Natural killer cell (primary cell): ENCODE data around the gene RETREG1. TPM values are rescaled to one million over a fixed set of nuclear protein-coding genes. Genes with fewer than 3 reads are reported as not detected.

Source experiments
- ATAC-seq, 3 donors: fragments of 150-1000 bp in 2 of 3; fragments of 200-7000 bp in 1 of 3; cut with Tn5 transposase; 1 replicate in 1 of 3; 2 replicates in 2 of 3; pipeline ENCODE4 v1.10.0; 2021; ENCODE audit warnings: mild to moderate bottlenecking in 2 of 3, moderate library complexity in 2 of 3
- DNase-seq, 2 donors: peaks; one replicate each; pipeline versions ENCODE4 v3.0.0 to v3.0.0-alpha.2; 2013 to 2021; ENCODE audit warnings: mixed read lengths in 1 of 2
- H3K27ac ChIP-seq: one replicate; pipeline ENCODE4 v1.5.1; 2013; ENCODE audit warnings: mild to moderate bottlenecking, low read length
- H3K27me3 ChIP-seq: one replicate; pipeline ENCODE4 v1.6.1; 2013; ENCODE audit warnings: low read length; ENCODE audit not compliant: control insufficient read depth, insufficient read depth
- H3K36me3 ChIP-seq: one replicate; pipeline ENCODE4 v1.6.1; 2013; ENCODE audit warnings: low read length; ENCODE audit not compliant: control insufficient read depth, insufficient read depth
- H3K4me1 ChIP-seq: one replicate; pipeline ENCODE4 v1.6.1; 2013; ENCODE audit warnings: low read length; ENCODE audit not compliant: control insufficient read depth, insufficient read depth
- H3K4me3 ChIP-seq: one replicate; pipeline ENCODE4 v1.5.1; 2013; ENCODE audit warnings: low read length
- H3K9me3 ChIP-seq: one replicate; pipeline ENCODE4 v1.6.1; 2013; ENCODE audit warnings: low read length; ENCODE audit not compliant: control insufficient read depth, insufficient read depth
- H3K27ac Mint-ChIP-seq, 2 donors: one replicate each; pipeline ENCODE4 v1.8.0; 2022; ENCODE audit warnings: mild to moderate bottlenecking in 2 of 2, mixed read lengths in 2 of 2, moderate library complexity in 1 of 2
- H3K27me3 Mint-ChIP-seq, 2 donors: one replicate each; pipeline ENCODE4 v1.8.0; 2022; ENCODE audit warnings: low read depth in 2 of 2, mixed read lengths in 2 of 2
- H3K36me3 Mint-ChIP-seq: one replicate; pipeline ENCODE4 v1.8.0; 2022; ENCODE audit warnings: mixed read lengths
- H3K4me1 Mint-ChIP-seq, 2 donors: one replicate each; pipeline ENCODE4 v1.8.0; 2022; ENCODE audit warnings: mixed read lengths in 2 of 2
- H3K4me3 Mint-ChIP-seq: one replicate; pipeline ENCODE4 v1.8.0; 2022; ENCODE audit warnings: mild to moderate bottlenecking, moderate library complexity, mixed read lengths
- H3K9me3 Mint-ChIP-seq, 2 donors: one replicate each; pipeline ENCODE4 v1.8.0; 2022; ENCODE audit warnings: mixed read lengths in 2 of 2
- CTCF ChIP-seq: fragments of 200-600 bp; IDR thresholded peaks from one replicate; pipeline ENCODE4 v1.8.0; 2022; ENCODE audit warnings: antibody characterized with exemption
- WGBS: methylation state at CpG from one replicate; pipeline ENCODE4 v1.1.7; 2013; ENCODE audit warnings: missing lambda C conversion rate; ENCODE audit not compliant: insufficient coverage; 5-methylcytosine and 5-hydroxymethylcytosine counted together
- intact Hi-C: fragments of 100-400 bp; cut with micrococcal nuclease; formaldehyde crosslinking; loops from one replicate; pipeline ENCODE4 v1.14.2; 2022
- total RNA-seq, 4 donors: library from RNA; stranded (reverse); fragments of 120-200 nt in 1 of 4; gene quantifications; one replicate each; pipeline versions ENCODE4 v1.2.3 to v1.2.4, GENCODE V29; 2013 to 2022

RETREG1 gene
- total RNA-seq, 3 donors from 2014 or later (not counting 1 experiment from before 2014, with no cell fraction given), result 2.1 to 4.5 (median 3.3) TPM

- Histone ChIP-seq H3K27me3 (no peaks in the 10 kb centered on the region), H3K27ac (no peak overlapping the region), H3K36me3 (no peaks in the 10 kb centered on the region), H3K4me1 (no peaks in the 10 kb centered on the region), H3K9me3 (peaks cover 2% of the 10 kb centered on the region), H3K4me3 (no peak overlapping the region)
- no peak for TF ChIP-seq CTCF
- H3K27me3 Mint-ChIP-seq, result no peaks in the 10 kb centered on the region
- peaks cover 11 to 12% of the 10 kb centered on the region in 2 donors for H3K9me3 Mint-ChIP-seq
- H3K4me1 Mint-ChIP-seq, result no peaks in the 10 kb centered on the region
- no peak overlapping the region for H3K27ac Mint-ChIP-seq
- DNase-seq (peak in 1 of 2 donors; percentile 32), ATAC-seq (no peak)
- intact Hi-C loops, result no loop called here
- H3K4me3 Mint-ChIP-seq, result no peak overlapping the region
- H3K36me3 Mint-ChIP-seq, result no peaks in the 10 kb centered on the region
- WGBS, result 85% methylated on average over 11 of the region's 11 CpGs
Observed at GRCh38 chr5:16644301-16644889, 27.6 kb upstream of the RETREG1 start.

GRCh38 chr5:16642867-16643266, 26.1 kb upstream of the RETREG1 start:
- H3K27me3 Mint-ChIP-seq, result no peaks in the 10 kb centered on the region
- DNase-seq (no peak), ATAC-seq (no peak)
- Histone ChIP-seq H3K4me1 (no peaks in the 10 kb centered on the region), H3K36me3 (no peaks in the 10 kb centered on the region), H3K27me3 (no peaks in the 10 kb centered on the region), H3K9me3 (peaks cover 2% of the 10 kb centered on the region), H3K27ac (no peak overlapping the region), H3K4me3 (no peak overlapping the region)
- no peak overlapping the region for H3K4me3 Mint-ChIP-seq
- peaks cover 12 to 16% of the 10 kb centered on the region in 2 donors for H3K9me3 Mint-ChIP-seq
- WGBS, result 100% methylated on average over 2 of the region's 2 CpGs
- H3K36me3 Mint-ChIP-seq, result no peaks in the 10 kb centered on the region
- TF ChIP-seq CTCF, result no peak
- H3K27ac Mint-ChIP-seq, result no peak overlapping the region
- no peaks in the 10 kb centered on the region for H3K4me1 Mint-ChIP-seq
- intact Hi-C loops, result no loop called here

GRCh38 chr5:16639206-16639605, 22.4 kb upstream of the RETREG1 start:
- no peaks in the 10 kb centered on the region for H3K4me1 Mint-ChIP-seq
- no peaks in the 10 kb centered on the region for H3K4me1 ChIP-seq
- H3K36me3 ChIP-seq, result no peaks in the 10 kb centered on the region
- H3K4me3 Mint-ChIP-seq, result no peak overlapping the region
- no peaks in the 10 kb centered on the region for H3K27me3 ChIP-seq
- 94% methylated on average over 4 of the region's 4 CpGs for WGBS
- DNase-seq (no peak), ATAC-seq (no peak)
- peaks cover 4 to 11% of the 10 kb centered on the region in 2 donors for H3K9me3 Mint-ChIP-seq
- intact Hi-C loops, result no loop called here
- H3K4me3 ChIP-seq, result no peak overlapping the region
- no peak overlapping the region for H3K27ac Mint-ChIP-seq
- TF ChIP-seq CTCF, result no peak
- peaks cover 2% of the 10 kb centered on the region for H3K9me3 ChIP-seq
- H3K27ac ChIP-seq, result no peak overlapping the region
- H3K36me3 Mint-ChIP-seq, result no peaks in the 10 kb centered on the region
- H3K27me3 Mint-ChIP-seq, result no peaks in the 10 kb centered on the region

GRCh38 chr5:16628376-16628775, 11.6 kb upstream of the RETREG1 start:
- Histone ChIP-seq H3K27ac (no peak overlapping the region), H3K27me3 (no peaks in the 10 kb centered on the region), H3K4me1 (peaks cover 4% of the 10 kb centered on the region), H3K36me3 (no peaks in the 10 kb centered on the region), H3K9me3 (no peaks in the 10 kb centered on the region), H3K4me3 (no peak overlapping the region)
- DNase-seq, result no peak
- Mint-ChIP-seq H3K4me1 (peaks cover 0 to 8% of the 10 kb centered on the region in 2 donors), H3K9me3 (peaks cover 3 to 4% of the 10 kb centered on the region in 2 donors), H3K27me3 (no peaks in the 10 kb centered on the region), H3K4me3 (no peak overlapping the region), H3K36me3 (no peaks in the 10 kb centered on the region), H3K27ac (no peak overlapping the region)
- ATAC-seq, result no peak
- 94% methylated on average over 3 of the region's 3 CpGs for WGBS
- TF ChIP-seq CTCF, result no peak
- intact Hi-C loops, result no loop called here
